Skeletal muscle satellite cell (primary cell): ENCODE results near the gene IGSF3.

Experiments used
- H3K27me3 ChIP-seq: 2 replicates; pipeline ENCODE4 v1.7.0; 2013; ENCODE audit warnings: low read length; ENCODE audit not compliant: control insufficient read depth, insufficient read depth
- H3K36me3 ChIP-seq: 2 replicates; pipeline ENCODE4 v1.7.0; 2013; ENCODE audit warnings: mild to moderate bottlenecking, control low read depth, low read length; ENCODE audit not compliant: insufficient read depth
- H3K4me1 ChIP-seq: 2 replicates; pipeline ENCODE4 v1.7.0; 2013; ENCODE audit warnings: low read length; ENCODE audit not compliant: control insufficient read depth, insufficient read depth
- H3K4me2 ChIP-seq: 2 replicates; pipeline ENCODE4 v1.7.0; 2013; ENCODE audit warnings: mild to moderate bottlenecking, low read length
- H3K4me3 ChIP-seq: 2 replicates; pipeline ENCODE4 v1.7.0; 2013; ENCODE audit warnings: low read length
- H3K9ac ChIP-seq: 2 replicates; pipeline ENCODE4 v1.7.0; 2013; ENCODE audit warnings: mild to moderate bottlenecking, low read depth, low read length, moderate library complexity
- H3K9me3 ChIP-seq: replicated peaks from 2 replicates; pipeline ENCODE4 v1.7.0; 2013; ENCODE audit warnings: mild to moderate bottlenecking, control low read depth, low read length

The IGSF3 gene

DNA sequence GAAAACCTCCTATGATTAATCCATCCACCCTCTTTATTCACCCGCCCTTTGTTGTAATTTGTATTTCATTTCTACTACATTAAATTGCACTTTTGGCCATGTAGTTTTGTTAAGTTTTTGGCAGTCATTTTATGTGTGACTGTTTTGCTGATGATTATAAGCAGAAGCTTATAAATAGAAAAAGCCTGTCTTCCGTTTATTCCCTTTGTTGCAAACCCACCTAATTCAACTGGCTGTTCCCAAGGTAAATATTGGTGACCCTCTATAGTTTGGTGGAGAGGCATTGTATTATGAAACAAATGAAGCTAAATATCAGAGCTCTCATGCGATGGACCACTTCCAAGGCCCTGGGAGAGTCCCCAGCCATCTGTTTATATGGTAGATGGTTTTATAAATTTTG, 36.7 kb upstream of the IGSF3 start:
- Histone ChIP-seq H3K4me1 (no peaks in the 10 kb centered on the region), H3K4me3 (no peak overlapping the region), H3K9ac (no peak overlapping the region), H3K4me2 (no peak overlapping the region), H3K9me3 (no peaks in the 10 kb centered on the region), H3K27me3 (peaks cover 13% of the 10 kb centered on the region), H3K36me3 (no peaks in the 10 kb centered on the region)

DNA sequence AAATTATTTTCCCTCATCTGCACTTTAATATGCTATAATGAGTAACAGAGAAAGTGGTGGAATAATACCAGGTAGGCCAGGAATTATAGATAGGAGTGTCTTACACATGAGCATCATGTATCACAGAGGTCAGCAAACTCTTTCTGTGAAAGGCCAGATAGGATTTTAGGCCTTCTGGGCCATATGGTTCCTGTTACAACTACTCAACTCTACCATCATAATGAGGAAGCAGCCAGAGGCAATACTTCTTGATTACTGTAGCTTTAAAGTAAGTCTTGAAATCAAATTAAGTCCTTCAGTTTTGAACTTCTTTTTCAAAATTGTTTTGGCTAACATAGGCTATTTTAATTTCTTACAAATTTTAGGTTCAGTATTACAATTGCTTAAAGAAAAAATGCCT, 32.1 kb upstream of the IGSF3 start:
- Histone ChIP-seq H3K4me2 (no peak overlapping the region), H3K4me3 (no peak overlapping the region), H3K4me1 (peaks cover 21% of the 10 kb centered on the region), H3K36me3 (no peaks in the 10 kb centered on the region), H3K27me3 (no peaks in the 10 kb centered on the region), H3K9me3 (no peaks in the 10 kb centered on the region), H3K9ac (no peak overlapping the region)

DNA sequence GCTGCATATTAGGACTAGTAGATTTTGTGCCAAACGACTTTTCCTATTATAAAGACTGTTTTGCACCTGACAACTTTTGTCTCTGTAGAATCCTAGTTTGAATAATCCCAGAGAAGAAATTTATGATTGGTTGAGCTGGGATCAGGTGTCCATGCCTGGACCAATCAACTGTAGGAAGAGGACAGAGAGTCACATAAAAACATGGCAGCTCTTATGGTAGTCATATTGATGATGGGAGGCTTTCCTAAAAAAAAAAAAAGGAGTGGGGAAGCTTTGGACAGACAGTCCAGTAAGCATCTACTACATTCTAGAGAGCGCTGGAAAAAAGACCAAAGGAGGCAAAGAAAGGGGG, 30.7 kb upstream of the IGSF3 start:
- peak overlapping the region; percentile 18 for H3K4me2 ChIP-seq
- no peaks in the 10 kb centered on the region for H3K27me3 ChIP-seq
- no peaks in the 10 kb centered on the region for H3K9me3 ChIP-seq
- no peak overlapping the region for H3K9ac ChIP-seq
- no peaks in the 10 kb centered on the region for H3K36me3 ChIP-seq
- peaks cover 30% of the 10 kb centered on the region for H3K4me1 ChIP-seq
- no peak overlapping the region for H3K4me3 ChIP-seq

GRCh38 chr1:116697548-116698243, 30.2 kb upstream of the IGSF3 start:
- no peaks in the 10 kb centered on the region for H3K9me3 ChIP-seq
- no peak overlapping the region for H3K9ac ChIP-seq
- H3K36me3 ChIP-seq = no peaks in the 10 kb centered on the region
- H3K4me1 ChIP-seq = peaks cover 30% of the 10 kb centered on the region
- peak overlapping the region; percentile 18 for H3K4me2 ChIP-seq
- H3K27me3 ChIP-seq = no peaks in the 10 kb centered on the region
- H3K4me3 ChIP-seq = no peak overlapping the region

- Histone ChIP-seq H3K9ac (no peak overlapping the region), H3K9me3 (no peaks in the 10 kb centered on the region), H3K4me1 (peaks cover 30% of the 10 kb centered on the region), H3K27me3 (peaks cover 12% of the 10 kb centered on the region), H3K36me3 (no peaks in the 10 kb centered on the region), H3K4me2 (no peak overlapping the region), H3K4me3 (no peak overlapping the region)
Measured at GRCh38 chr1:116694524-116694923, 27.0 kb upstream of the IGSF3 start.

GRCh38 chr1:116693759-116694480, 26.4 kb upstream of the IGSF3 start:
- peaks cover 12% of the 10 kb centered on the region for H3K27me3 ChIP-seq
- H3K4me1 ChIP-seq = peaks cover 30% of the 10 kb centered on the region
- no peak overlapping the region for H3K4me2 ChIP-seq
- H3K36me3 ChIP-seq = no peaks in the 10 kb centered on the region
- no peak overlapping the region for H3K9ac ChIP-seq
- no peaks in the 10 kb centered on the region for H3K9me3 ChIP-seq
- H3K4me3 ChIP-seq = no peak overlapping the region

DNA sequence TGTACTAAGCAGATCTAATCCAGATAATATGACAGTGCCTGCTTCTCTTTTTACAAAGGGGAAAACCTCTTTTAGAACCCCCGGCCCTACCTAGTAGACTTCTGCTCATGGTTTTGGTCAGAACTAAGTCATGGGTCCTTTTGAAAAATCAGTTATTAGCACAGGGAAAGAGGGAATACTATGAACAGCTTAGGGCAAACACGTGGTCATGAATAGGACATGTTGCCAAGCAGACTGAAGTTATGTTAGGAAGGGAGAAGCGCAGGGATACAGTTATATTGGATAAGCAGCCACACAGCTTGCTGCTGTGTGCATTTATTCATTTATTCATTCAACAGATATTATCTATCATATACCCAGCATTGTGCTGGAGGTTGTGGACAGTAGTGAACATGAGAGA, 25.3 kb upstream of the IGSF3 start:
- no peak overlapping the region for H3K4me2 ChIP-seq
- H3K27me3 ChIP-seq = peaks cover 12% of the 10 kb centered on the region
- no peaks in the 10 kb centered on the region for H3K9me3 ChIP-seq
- H3K9ac ChIP-seq = no peak overlapping the region
- no peaks in the 10 kb centered on the region for H3K36me3 ChIP-seq
- peaks cover 24% of the 10 kb centered on the region for H3K4me1 ChIP-seq
- H3K4me3 ChIP-seq = no peak overlapping the region

DNA sequence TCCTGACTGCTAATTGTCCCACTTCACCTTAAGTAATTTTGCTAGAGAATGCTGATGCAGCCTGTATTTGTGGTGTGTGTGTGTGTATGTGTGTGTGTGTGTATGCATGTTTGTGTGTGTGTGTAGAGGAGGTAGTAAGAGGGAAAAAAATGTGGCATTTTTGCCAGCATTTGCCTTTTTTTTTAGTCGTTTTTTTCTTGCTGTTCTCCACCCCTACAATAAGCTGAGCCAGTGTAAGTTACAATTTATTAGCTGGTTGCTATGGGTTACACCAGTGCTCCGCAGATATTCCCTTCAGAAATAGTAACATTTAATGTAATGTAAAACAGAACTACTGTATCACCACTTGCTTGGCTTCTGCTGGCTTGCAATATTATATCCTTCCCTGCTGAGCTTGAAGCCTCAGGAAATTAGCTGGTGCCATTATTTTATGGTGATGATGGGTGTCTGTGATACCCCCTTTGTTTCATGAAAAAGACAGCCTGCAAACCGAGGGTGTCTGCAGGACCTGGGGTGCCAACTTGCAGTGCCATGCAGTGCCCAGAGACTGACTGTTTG, 23.4 kb upstream of the IGSF3 start:
- peaks cover 17% of the 10 kb centered on the region for H3K4me1 ChIP-seq
- H3K9ac ChIP-seq = no peak overlapping the region
- H3K36me3 ChIP-seq = no peaks in the 10 kb centered on the region
- peaks cover 12% of the 10 kb centered on the region for H3K27me3 ChIP-seq
- H3K9me3 ChIP-seq = no peaks in the 10 kb centered on the region
- no peak overlapping the region for H3K4me3 ChIP-seq
- no peak overlapping the region for H3K4me2 ChIP-seq

DNA sequence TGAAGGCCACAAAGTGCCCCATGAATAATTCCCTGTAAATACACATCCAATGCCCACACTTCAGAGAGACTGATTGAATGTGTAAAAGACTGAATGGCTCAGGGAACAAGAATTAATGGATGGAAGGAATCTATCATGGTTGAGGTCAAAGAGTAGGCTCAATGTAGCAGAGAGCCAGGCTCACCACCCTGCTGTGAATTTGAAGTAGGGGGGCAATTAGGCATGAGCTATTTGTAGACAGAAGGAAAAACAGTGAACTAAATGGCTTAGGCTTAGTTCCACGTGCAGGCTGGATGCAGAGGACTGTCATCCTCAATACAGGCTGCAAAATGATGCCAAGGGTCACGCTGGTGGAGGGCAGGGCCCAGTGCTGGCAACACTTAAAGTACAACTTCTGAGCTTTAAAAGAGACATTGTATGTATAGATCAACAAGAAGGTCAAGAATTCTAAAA, 22.9 kb upstream of the IGSF3 start:
- no peak overlapping the region for H3K4me3 ChIP-seq
- no peaks in the 10 kb centered on the region for H3K9me3 ChIP-seq
- H3K27me3 ChIP-seq = peaks cover 12% of the 10 kb centered on the region
- H3K4me2 ChIP-seq = no peak overlapping the region
- H3K36me3 ChIP-seq = no peaks in the 10 kb centered on the region
- peaks cover 17% of the 10 kb centered on the region for H3K4me1 ChIP-seq
- no peak overlapping the region for H3K9ac ChIP-seq

GRCh38 chr1:116686723-116687352, 19.3 kb upstream of the IGSF3 start:
- peaks cover 8% of the 10 kb centered on the region for H3K27me3 ChIP-seq

DNA sequence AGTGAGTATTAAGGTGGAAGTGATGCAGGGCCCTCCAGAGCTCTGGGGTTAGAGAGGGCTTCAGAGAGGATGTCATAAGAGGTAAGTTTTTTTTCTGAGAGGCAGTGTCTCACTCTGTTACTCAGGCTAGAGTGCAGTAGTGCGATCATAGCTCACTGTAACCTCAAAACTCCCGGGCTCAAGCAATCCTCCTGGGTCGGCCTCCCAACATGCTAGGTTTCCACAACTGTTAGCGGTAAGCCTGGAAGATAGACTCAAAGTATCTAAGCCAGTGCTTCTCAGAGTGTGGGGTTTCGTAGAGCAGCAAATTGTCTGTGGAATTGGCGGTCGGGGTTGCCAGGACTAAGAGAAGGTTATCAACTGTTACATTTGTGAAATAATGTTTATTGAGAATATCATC, 18.6 kb upstream of the IGSF3 start:
- Histone ChIP-seq H3K9me3 (no peaks in the 10 kb centered on the region), H3K27me3 (peaks cover 3% of the 10 kb centered on the region), H3K9ac (no peak overlapping the region), H3K36me3 (no peaks in the 10 kb centered on the region), H3K4me1 (peaks cover 8% of the 10 kb centered on the region), H3K4me2 (no peak overlapping the region), H3K4me3 (no peak overlapping the region)

More at GRCh38 chr1:116686723-116687352, 19.3 kb upstream of the IGSF3 start:
- Histone ChIP-seq H3K4me3 (no peak overlapping the region), H3K4me1 (peaks cover 8% of the 10 kb centered on the region), H3K9me3 (no peaks in the 10 kb centered on the region), H3K9ac (no peak overlapping the region), H3K36me3 (no peaks in the 10 kb centered on the region), H3K4me2 (no peak overlapping the region)
